ENCODE results near the gene SOX11. TPM values are rescaled to one million over a fixed set of nuclear protein-coding genes. Genes with fewer than 3 reads are reported as not detected.

SOX11 gene
- total RNA-seq, 1 donor from 2014 or later: 83.2 TPM

GRCh38 chr2:5723791-5724735, 31.9 kb downstream of the SOX11 start:
- Mint-ChIP-seq H3K4me1 (ENCODE audit: unreplicated experiment) (peaks cover 7% of the 10 kb centered on the region), H3K36me3 (no peaks in the 10 kb centered on the region), H3K4me3 (no peak overlapping the region), H3K27me3 (no peaks in the 10 kb centered on the region), H3K27ac (no peak overlapping the region), H3K9me3 (no peaks in the 10 kb centered on the region)
- TF ChIP-seq CTCF (conservative IDR thresholded peaks at IDR 0.05): no peak
- no peak for DNase-seq (ENCODE audit: extremely low spot score, unreplicated experiment)

DNA sequence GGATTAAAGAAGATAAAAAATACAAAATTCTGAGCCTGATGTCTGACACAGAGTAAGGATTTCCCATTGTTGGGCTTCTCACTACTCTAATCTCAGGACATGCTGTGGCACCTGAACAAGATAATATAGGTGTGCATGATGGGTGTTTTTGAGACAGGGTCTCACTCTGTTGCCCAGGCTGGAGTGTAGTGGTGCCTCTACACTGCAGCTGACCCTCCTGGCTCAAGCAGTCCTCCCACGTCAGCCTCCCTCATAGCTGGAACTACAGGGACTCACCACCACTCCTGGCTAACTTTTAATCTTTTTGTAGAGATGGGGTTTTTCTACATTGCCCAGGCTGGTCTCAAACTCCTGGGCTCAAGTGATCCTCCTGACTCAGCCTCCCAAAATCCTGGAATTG, 32.9 kb downstream of the SOX11 start:
- no peak for TF ChIP-seq CTCF (conservative IDR thresholded peaks at IDR 0.05)
- no peak overlapping the region for H3K4me3 Mint-ChIP-seq
- no peak overlapping the region for H3K27ac Mint-ChIP-seq
- no peak for DNase-seq (ENCODE audit: extremely low spot score, unreplicated experiment)
- no peaks in the 10 kb centered on the region for H3K9me3 Mint-ChIP-seq
- H3K4me1 Mint-ChIP-seq (ENCODE audit: unreplicated experiment): peaks cover 15% of the 10 kb centered on the region
- no peaks in the 10 kb centered on the region for H3K36me3 Mint-ChIP-seq
- H3K27me3 Mint-ChIP-seq: no peaks in the 10 kb centered on the region

DNA sequence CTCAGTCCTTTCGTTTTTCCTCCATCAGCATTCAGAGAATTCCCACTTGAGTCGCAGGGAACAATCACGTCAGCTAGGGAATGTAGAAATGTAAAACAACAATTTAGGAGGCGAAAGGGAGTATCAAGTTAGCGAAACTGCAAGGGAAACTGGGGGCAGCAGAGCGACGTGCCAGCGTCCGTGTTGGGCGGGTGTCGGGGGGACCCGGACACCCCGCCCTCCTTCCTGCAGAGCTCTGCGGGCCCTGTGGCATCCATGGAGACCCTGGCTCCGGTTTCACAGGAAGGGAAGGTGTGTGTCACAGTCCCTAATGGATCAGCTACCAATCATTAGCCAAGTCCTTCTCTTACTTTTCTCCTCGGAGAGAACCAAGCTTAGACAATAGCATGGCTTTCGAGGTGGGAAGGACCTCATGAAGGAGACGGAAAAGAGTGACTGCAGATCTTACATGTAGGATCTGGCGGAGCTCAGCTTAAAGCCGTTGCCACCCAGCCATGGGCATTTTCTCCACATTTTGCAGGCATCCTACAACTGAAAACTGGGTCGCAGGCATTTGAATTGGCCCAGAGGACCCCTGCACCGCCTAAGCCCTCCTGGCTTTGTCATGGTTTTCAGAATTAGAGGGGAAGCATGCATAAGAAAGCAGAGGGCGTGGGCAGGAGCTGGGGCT, 33.7 kb downstream of the SOX11 start:
- no peak for TF ChIP-seq CTCF (conservative IDR thresholded peaks at IDR 0.05)
- no peak for DNase-seq (ENCODE audit: extremely low spot score, unreplicated experiment)

GRCh38 chr2:5727235-5727634, 35.1 kb downstream of the SOX11 start:
- Mint-ChIP-seq H3K4me1 (ENCODE audit: unreplicated experiment) (peaks cover 19% of the 10 kb centered on the region), H3K27me3 (peaks cover 2% of the 10 kb centered on the region), H3K27ac (no peak overlapping the region), H3K9me3 (no peaks in the 10 kb centered on the region), H3K4me3 (no peak overlapping the region), H3K36me3 (no peaks in the 10 kb centered on the region)
- TF ChIP-seq CTCF (conservative IDR thresholded peaks at IDR 0.05): no peak
- DNase-seq (ENCODE audit: extremely low spot score, unreplicated experiment): no peak

More for the DNA sequence above, 33.7 kb downstream of the SOX11 start:
- no peaks in the 10 kb centered on the region for H3K36me3 Mint-ChIP-seq
- H3K9me3 Mint-ChIP-seq: no peaks in the 10 kb centered on the region
- H3K27ac Mint-ChIP-seq: no peak overlapping the region
- no peaks in the 10 kb centered on the region for H3K27me3 Mint-ChIP-seq
- H3K4me1 Mint-ChIP-seq (ENCODE audit: unreplicated experiment): peaks cover 19% of the 10 kb centered on the region
- H3K4me3 Mint-ChIP-seq: peak overlapping the region; percentile 82

- no peak for DNase-seq (ENCODE audit: extremely low spot score, unreplicated experiment)
- H3K4me1 Mint-ChIP-seq (ENCODE audit: unreplicated experiment): peaks cover 19% of the 10 kb centered on the region
- peak overlapping the region; percentile 94 for H3K27ac Mint-ChIP-seq
- H3K27me3 Mint-ChIP-seq: peaks cover 2% of the 10 kb centered on the region
- peak overlapping the region; percentile 55 for H3K4me3 Mint-ChIP-seq
- H3K36me3 Mint-ChIP-seq: no peaks in the 10 kb centered on the region
- H3K9me3 Mint-ChIP-seq: no peaks in the 10 kb centered on the region
- TF ChIP-seq CTCF (conservative IDR thresholded peaks at IDR 0.05): no peak
These were observed 37.2 kb downstream of the SOX11 start for GRCh38 chr2:5729416-5729815.

Measured in type B pancreatic cell (in vitro differentiated cells).